Measurements from ENCODE around the gene CBFB.
"Not testable (repeated sequence)": the region's sequence is repeated elsewhere in the genome, so short reads cannot be mapped to it uniquely, and the experiment has no call there.

Gene CBFB

DNA sequence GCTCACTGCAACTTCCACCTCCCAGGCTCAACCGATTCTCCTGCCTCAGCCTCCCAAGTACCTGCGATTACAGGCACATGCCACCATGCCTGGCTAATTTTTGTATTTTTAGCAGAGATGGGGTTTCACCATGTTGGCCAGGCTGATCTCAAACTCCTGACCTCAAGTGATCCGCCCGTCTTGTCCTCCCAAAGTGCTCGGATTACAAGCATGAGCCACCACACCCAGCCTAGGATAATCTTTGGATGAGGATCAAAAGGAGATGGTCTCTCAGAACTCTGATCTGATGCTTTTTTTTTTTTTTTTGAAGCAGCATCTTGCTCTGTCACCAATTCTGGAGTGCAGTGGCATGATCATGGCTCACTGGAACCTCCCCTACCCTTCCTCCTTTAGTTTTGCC, 93.8 kb downstream of the CBFB start:
- in situ Hi-C loops (cut with MboI; ENCODE audit: low sequenced_read_pairs) = not testable (repeated sequence)

GRCh38 chr16:67128417-67128816, 99.5 kb downstream of the CBFB start:
- in situ Hi-C loops (cut with MboI; ENCODE audit: low sequenced_read_pairs) = no loop called here

DNA sequence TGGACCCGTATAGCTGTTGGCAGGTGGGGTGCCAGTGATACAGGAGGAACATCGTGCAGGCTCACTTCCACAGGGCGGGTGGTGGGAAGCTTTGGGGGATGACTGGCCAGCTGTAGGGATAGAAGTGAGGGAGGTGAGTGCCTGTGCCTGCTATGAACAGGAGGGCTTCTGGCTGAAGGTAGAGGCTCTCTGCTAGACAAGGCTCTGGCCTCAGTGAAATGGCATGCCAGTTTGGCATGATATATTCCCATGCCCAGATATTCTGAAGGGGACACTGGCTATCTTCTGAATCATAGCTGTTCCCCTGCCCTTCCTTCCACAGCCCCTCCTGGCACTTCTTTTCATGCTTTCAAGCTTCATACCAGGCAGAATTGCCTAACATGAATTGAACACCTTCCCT, 99.9 kb downstream of the CBFB start:
- in situ Hi-C loops (cut with MboI; ENCODE audit: low sequenced_read_pairs) = no loop called here

- in situ Hi-C loops (cut with MboI; ENCODE audit: low sequenced_read_pairs) = no loop called here
Measured at GRCh38 chr16:67129422-67129821, 100.5 kb downstream of the CBFB start.

GRCh38 chr16:67137605-67138004, 108.7 kb downstream of the CBFB start:
- in situ Hi-C loops (cut with MboI; ENCODE audit: low sequenced_read_pairs) = no loop called here

- in situ Hi-C loops (cut with MboI; ENCODE audit: low sequenced_read_pairs) = no loop called here
Measured at GRCh38 chr16:67141391-67141790, 112.4 kb downstream of the CBFB start.

GRCh38 chr16:67142342-67142741, 113.4 kb downstream of the CBFB start:
- in situ Hi-C loops (cut with MboI; ENCODE audit: low sequenced_read_pairs) = no loop called here

DNA sequence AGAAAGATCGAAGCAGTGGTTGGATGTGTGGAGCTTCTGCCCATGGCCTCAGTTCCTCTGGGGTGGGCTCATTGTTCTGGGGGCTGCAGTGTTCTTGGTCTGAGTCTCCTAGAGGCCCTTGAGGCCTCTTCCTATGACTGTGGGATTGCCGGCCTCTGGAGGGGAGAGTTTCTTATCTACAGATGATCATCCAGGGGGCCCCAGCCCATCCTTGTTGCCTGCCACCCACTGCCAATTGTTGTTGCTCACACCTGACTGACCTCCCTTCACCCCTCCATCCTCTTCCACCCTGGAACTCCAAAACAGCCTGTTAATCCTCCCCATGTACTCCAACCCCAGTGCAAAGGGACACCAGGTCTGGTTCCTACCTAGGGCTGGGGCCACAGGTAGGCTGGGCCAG, 116.0 kb downstream of the CBFB start:
- in situ Hi-C loops (cut with MboI; ENCODE audit: low sequenced_read_pairs) = no loop called here

GRCh38 chr16:67145746-67146145, 116.8 kb downstream of the CBFB start:
- in situ Hi-C loops (cut with MboI; ENCODE audit: low sequenced_read_pairs) = no loop called here

- in situ Hi-C loops (cut with MboI; ENCODE audit: low sequenced_read_pairs) = no loop called here
Measured at GRCh38 chr16:67146523-67147357, 117.8 kb downstream of the CBFB start.

- in situ Hi-C loops (cut with MboI; ENCODE audit: low sequenced_read_pairs) = no loop called here
Measured at GRCh38 chr16:67147437-67148140, 118.6 kb downstream of the CBFB start.

DNA sequence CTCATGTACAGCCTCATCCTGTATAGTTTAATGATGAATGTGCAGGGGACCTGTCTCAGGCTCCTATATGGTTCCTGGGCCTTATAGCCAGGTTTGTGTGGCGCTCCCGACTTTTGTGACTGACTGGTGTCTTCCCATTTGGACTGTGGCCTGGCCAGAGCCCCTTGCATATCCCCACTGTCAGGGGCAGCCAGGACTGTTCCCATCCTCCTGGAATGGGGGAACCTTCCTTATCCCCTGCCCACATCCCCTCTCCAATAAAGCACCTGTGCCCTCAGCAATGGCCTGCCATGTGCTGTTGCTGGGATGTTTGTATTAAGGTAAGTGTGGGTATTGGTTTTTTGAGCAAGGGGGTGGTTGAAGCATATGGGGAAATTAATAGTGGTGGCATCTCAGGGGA, 119.3 kb downstream of the CBFB start:
- in situ Hi-C loops (cut with MboI; ENCODE audit: low sequenced_read_pairs) = no loop called here

GRCh38 chr16:67148656-67149275, 119.8 kb downstream of the CBFB start:
- in situ Hi-C loops (cut with MboI; ENCODE audit: low sequenced_read_pairs) = no loop called here

- in situ Hi-C loops (cut with MboI; ENCODE audit: low sequenced_read_pairs) = loop anchor here (10.0 kb wide), 1 partner anchor 165 kb away; the partner anchor contains the start of gene CES4A
Measured at GRCh38 chr16:67149276-67150046, 120.5 kb downstream of the CBFB start.

- in situ Hi-C loops (cut with MboI; ENCODE audit: low sequenced_read_pairs) = loop anchor here (10.0 kb wide), 1 partner anchor 165 kb away; the partner anchor contains the start of gene CES4A
Measured at GRCh38 chr16:67150047-67150832, 121.3 kb downstream of the CBFB start.

Measured in HL-60/S4 treated with phorbol 12-myristate 13-acetate at 8.2 ng/mL for 4 days and 3 days (cell line).